ENCODE measurements around the gene UCHL3.

UCHL3 gene

DNA sequence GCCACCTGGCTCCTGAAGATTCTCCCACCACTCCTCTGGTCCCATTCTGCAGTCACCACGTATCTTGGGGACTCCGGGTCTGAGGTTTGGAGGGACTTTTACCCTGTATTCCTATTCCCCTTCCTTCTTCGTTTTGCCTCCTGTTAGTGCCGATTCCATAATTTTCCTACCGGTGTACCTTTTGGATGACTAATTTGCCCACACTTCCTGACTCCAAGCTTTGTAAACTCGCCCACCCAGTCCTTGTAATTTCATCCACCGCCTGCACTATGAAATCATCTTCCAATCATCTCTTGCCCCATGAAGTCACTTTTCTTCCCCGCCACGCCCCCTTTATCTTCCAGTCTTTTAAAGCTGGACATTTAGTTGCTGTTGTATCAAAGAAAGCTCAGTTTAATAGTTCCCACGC is 572 bp downstream of the UCHL3 start:
- no peak for DNase-seq

DNA sequence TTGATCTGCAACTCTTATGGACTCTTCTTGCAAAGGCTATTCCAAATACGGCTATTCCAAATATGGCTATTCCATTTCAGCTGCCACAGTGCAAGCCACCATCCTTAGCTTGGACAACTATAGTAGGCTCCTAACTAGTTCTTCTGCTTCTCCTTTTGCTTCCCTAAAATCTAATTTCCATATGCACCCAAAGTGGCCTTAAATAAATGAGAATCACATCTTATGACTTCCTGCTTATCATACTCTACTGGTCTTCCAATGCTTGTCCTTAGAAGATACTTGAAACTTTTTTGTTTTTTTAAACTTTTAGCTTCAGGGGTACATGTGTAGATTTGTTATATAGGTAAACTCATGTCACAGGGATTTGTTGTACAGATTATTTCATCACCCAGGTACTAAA is 4.9 kb downstream of the UCHL3 start:
- no peak for DNase-seq

DNA sequence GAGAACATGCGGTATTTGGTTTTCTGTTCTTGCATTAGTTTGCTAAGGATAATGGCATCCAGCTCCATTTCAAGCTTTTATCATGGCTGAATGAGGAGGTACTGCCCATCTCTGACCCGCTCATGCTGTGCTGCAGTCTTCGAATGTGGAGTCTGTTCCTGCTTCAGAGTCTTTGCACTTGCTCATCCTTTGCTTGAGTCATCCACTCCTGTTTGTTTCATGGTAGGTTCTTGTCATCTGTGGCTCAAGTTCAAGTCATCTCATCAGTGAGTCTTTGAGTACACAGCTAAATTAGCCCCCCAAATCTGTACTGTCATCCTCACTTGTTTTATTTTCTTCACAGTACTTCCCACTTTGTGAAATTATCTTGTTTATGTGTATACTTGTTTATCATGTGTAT is 5.4 kb downstream of the UCHL3 start:
- DNase-seq, result no peak

DNA sequence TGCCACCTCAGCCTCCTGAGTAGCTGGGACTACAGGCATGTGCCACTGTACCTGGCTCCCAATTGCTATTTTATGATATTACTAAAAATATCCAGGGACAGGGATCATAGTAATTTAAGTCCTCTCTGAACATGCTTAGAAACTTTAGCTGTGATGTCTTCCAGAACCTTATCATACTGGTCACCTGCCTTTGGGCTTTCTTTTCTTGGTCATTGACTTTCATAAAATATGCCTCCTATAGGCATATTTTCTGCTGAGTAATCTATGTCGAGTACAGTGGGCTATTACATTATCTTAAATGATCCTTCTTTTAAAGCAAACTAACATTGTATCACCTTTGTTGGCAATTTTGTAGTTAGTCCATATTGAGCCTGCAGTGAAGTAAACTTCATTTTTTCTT is 6.2 kb downstream of the UCHL3 start:
- no peak for DNase-seq

DNA sequence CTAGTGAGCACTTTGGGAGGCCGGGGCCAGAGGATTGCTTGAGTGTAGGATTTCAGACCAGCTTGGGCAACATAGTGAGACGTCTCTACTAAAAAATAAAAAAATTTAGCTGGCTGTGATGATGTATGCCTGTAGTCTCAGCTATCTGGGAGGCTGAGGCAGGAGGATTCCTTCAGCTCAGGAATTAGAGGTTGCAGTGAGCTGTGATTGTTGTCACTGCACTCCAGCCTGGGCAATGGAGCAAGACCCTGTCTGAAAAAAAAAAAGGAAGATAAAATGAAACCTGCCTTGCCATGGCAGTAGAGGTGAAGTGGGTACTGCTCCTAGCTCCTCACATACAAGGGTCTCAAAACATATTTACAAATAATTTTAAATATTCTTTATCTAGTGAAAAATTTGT is 7.4 kb downstream of the UCHL3 start:
- DNase-seq, result no peak

DNA sequence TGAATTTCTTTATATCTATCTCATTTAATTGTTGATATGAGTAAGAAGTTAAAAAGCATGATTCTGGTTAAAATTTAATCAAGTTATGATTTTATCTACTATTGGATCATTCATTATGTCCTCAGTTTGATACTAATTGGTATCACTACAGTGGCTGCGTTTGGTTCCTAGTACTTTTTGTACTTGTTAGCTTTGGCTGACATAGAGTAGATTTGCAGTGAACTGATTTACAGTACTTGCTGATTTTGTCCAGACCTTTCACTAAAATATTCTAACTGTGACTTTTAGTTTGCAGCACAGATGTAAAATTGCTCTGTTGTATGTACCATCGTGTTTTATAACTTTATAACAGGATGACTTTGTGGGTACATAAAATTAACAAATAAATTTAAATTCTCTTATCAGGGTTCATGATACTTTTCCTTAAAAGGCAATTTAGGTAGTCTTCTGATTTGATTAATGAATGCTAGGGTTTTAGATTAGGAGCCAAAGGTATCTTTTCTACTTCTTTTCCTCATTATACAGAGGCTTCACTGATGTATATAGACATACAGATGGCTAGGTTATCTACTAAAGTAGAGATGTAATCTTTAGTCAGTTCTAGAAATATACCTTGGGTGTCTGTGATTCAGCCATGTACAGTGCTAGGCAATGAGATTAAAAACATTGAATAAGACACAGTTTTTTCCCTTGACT is 8.7 kb downstream of the UCHL3 start:
- DNase-seq, result no peak

DNA sequence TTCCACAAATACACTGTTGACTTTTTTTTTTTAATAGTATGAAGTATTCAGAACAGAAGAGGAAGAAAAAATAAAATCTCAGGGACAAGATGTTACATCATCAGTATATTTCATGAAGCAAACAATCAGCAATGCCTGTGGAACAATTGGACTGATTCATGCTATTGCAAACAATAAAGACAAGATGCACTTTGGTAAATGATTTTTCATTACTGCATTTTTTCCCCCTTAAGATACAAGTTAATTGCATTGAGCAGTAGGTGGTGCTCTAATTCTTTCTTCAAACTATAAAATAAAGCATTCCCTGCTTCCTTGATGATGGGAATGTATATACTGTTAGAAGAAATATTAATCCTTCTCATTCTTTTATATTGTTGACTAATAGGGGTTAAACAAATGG is 17.1 kb downstream of the UCHL3 start:
- DNase-seq, result no peak

DNA sequence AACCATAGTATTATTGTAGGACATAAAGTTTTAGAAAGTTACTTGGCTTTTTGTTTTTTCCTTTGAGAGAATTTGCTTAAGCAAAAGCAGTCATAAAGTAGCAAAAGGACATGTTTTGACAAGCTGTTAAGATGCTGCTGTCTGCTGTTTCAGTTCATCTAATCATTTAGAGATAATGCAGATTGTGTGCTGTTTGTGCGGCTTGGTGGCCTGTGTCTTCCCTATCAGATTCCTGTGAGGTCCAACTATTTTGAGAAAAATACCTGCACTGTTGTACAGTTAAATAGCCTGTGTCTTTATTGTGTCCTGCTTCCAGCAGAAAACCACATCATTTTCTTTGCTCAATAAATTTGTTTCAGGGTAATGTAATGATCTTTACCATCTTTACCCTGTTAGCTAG is 20.0 kb downstream of the UCHL3 start:
- DNase-seq, result no peak

DNA sequence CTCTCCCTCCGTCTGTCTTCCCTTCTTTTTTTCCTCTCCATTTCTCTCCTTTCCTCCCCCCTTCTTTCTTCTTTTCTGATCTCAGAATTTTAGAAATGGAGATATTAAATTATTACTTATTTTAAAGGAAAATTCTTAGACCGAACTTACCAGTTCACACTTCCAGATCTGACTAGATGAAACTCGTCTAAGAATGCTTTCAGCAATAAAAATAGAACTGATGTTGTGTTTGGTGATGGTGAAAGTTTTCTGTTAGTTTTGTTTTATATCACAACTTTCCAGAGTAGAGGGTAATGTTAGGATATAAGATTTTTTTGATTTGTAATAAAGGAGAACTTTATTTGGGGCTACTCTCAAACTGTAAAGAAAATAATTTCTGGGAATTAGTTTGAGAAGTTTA is 29.9 kb downstream of the UCHL3 start:
- DNase-seq, result no peak

DNA sequence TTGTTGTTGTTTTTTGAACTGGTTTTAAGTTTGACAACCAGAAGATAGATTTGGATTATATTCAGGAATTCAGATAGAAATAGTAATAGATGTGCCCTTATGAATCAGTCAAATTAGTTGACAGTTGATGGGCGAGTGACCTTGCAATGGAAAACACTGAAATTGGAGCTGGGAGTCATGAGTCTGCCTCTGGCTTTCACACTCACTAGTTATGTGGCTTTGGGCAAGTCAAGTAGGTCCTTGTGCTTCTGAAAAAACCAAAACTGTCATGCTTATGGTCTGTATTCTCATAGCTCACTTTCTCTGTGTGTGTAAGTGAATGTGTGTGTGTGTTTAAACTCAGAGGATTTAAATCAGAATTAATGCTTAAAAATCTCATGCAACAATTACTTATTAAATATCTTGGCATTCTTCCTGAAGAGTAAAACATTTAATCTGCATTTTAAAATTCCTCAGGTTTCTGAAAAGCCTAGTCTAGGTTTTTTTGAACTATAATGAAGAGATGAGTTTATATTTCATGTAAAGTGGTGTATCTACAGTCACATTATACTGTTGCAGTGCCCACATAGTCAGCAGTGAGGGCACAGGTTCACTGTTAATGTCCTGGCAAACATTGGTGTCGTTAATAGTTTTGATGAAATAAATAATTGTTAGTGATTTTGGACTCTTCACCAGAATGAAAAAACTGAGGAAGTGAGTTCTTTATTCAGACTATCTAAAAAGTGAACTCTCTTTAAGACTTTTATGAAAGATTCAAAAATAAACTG is 32.5 kb downstream of the UCHL3 start:
- no peak for DNase-seq

DNA sequence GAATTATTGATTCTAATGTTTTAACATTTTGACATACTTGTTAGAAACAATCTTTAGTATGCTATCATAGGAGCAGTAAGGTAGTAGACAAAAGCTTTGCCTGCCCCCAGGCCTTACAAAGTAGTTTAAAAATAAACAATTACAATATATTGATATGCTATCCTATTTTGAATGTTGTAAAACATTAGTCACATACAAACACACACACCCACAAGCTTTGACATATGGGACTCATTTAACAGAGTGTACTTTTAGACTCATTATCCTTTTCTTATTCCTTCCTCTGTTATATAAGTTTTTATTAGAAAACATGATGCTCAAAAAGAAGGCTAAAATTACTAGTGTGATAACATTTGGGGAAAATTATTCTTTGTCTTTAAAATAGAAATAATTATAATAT is 33.5 kb downstream of the UCHL3 start:
- no peak for DNase-seq

DNA sequence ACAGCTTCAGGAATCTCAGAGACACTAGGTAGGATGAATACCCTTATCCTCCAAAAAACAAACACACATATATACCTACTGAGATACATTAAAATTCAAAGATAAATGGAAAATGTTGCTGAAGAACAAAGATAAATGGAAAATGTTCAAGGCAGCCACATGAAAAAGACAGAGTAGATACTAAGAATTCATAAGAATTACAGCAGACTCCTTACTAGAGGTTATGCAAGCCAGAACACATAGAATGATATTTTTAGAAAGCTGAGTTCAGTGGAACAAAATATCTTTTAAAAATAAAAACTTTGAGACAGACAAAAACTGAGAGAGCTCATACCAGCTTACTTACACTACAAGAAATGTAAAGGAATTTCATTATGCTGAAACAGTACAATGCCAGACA is 35.6 kb downstream of the UCHL3 start:
- DNase-seq, result no peak

DNA sequence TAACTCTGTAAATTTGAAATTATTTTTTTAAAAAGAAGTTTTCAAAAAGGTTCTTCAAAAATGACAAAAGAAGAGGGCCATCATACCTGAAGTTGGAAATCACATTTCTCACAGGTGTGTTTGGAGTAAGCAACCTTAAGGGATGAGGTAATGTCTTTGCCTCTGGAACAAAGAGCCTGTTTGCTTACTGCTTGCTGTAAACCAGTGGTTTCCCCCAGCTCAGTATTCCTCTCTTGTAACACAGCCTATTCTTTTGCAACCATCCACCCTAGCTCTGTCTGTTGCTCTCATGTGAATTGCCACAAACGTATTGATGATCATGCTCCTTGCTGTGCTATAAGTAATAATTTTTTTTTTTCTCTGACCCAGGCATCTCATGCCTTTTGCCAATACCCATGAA is 38.1 kb downstream of the UCHL3 start:
- no peak for DNase-seq

DNA sequence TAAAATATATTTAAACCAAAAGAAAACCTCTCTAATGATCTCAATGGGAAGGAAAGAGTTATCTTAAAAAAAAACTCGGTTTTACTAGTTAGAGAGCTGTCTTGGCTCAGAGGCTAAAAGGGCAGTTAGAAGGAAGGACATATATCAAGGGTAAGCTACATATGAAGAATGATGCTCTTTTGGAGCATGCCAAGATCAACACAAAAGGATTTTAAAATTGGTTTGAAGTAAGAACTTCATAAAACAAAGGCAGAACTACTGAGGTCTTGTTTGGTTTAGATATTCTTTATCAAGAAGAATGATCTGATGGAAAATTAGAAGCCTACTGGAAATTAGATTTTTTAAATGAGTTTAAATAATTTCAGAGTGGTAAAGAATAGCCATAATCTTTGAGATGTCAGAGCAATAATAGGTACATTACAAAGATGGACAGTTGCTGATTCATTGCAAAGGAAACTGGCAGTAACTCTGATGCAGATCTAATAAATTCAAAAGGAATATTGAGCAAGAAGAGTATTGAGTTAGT is 47.1 kb downstream of the UCHL3 start:
- no peak for DNase-seq

DNA sequence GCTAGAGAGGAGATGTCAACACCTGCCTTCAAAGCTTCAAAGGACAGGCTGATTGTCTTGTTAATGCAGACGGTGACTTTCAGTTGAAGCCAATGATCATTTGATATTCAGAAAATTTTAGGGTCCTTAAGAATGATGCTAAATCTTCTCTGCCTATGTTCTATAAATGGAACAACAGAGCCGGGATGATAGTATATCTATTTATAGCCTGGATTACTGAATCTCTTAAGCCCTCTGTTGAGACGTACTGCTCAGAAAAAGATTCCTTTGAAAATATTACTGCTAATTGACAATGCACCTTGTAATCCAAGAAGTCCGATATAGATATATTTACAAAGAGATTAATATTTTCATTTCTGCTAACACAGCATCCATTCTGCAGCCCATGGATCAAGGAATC is 50.8 kb downstream of the UCHL3 start:
- DNase-seq, result no peak

DNA sequence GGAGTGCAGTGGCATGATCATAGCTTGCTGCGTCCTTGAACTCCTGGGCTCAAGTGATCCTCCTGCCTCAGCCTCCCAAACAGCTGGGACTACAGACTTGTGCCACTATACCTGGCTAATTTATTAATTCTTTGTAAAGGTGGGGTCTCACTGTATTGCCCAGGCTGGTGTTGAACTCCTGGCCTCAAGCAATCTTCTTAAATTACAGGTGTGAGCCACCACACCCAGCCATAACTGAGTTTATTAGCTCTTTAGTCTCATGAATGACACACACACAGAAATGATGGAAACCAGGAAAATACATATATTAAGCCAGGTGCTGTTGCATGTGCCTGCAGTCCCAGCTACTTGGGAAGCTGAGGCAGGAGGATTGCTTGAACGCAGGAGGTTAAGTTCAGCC is 53.4 kb downstream of the UCHL3 start:
- no peak for DNase-seq

DNA sequence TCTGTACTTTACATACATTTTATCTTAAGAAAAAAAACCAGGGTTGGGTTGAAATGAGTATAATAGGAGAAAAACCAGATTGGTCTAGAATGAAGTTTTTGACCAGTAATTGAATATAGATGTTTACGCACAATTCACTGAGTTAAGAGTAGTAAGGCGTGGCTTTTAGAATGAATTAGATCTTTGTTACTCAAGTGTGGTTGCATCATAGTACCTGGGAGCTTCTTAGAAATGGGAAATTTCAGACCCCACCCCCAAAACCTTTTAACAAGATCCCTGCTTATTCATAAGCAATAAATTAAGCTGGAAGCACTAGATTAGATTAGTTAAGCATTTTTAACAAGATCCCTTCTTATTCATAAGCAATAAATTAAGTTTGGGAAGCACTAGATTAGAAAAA is 57.9 kb downstream of the UCHL3 start:
- no peak for DNase-seq

DNA sequence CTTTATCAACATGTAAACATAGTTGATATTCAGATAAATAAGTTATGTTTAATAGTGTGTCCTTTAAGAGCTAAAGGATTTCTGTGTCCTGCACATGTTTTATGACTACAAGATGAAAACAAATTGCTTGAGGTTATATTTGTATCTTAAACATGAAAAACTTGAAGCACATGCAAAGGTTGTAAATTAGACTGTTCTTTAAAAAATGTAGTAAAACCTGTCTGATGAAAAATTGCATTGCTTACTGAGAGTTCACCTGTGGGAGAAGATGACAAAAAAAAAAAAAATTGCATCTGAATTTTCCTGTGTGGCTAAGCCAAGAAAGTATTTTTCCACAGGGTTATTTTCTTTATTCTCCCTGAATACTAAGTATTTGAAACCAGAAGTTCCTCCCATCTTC is 60.9 kb downstream of the UCHL3 start:
- DNase-seq, result no peak

DNA sequence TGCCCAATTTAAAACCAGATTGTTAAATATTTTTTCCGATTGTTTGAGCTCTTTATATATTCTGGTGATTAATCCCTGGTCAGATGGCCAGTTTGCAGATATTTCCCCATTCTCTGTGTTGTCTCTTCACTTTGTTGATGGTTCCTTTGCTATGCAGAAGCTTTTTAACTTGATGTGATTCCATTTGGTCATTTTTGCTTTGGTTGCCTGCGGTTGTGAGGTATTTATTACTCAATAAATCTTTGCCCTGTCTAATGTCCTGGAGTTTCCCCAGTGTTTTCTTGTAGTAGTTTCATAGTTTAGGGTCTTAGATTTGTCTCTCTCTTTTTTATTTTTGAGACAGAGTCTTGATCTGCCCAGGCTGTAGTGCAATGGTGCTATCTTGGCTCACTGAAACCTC is 62.8 kb downstream of the UCHL3 start:
- no peak for DNase-seq

DNA sequence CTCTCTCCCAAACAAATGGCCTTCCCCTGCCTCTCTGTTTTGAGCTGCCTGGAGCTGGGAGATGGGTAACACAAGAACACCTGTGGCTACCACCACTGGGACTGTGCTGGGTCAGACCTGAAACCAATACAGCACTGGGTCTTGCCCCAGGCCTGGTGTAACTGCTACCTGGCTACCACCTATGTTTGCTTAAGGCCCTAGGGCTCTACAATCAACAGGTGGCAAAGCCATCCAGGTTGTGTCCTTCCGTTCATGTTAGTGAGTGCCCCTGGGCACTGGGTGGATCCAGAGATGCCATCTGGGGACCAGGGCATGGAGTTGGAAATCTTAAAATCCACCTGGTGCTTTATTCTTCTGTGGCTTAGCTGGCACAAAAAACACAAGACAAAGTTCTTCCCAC is 67.6 kb downstream of the UCHL3 start:
- DNase-seq, result no peak

DNA sequence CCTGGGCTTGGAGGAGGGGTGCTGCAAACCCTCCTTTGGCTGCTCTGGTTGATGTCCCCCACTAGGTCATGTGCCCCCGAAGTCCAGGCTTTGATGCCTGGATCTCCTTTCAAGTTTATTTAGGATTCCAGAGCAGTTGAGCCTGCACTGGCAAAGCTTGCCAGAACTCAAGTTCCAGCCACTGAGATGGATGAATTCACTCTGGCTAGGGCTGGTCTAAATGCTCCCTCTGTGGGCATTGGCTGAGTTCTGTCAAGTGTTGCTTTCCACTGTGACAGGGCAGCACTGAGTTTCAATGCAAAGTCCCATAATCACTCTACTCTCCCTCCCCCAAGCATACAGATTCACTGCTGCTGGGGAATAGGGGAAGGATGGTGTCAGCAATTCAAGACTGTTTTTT is 68.7 kb downstream of the UCHL3 start:
- DNase-seq, result no peak

DNA sequence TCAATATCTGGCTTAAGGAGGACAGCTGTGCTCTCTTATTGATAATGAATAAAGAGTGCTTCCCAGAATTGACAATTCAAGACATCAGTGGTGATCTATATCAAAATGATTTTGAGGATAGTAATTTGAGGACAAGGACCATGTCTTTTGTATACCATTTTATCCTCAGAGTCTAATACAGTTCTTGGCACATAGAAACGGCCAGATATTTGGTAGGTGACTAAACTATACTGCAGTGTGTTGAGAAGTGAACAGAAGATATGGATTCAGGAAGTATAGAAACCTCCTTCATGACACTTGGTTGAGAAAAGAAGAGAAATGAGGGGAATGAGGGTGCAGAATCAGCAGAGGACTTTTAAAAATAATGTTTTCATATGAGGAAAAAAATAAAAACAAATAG is 70.4 kb downstream of the UCHL3 start:
- no peak for DNase-seq

DNA sequence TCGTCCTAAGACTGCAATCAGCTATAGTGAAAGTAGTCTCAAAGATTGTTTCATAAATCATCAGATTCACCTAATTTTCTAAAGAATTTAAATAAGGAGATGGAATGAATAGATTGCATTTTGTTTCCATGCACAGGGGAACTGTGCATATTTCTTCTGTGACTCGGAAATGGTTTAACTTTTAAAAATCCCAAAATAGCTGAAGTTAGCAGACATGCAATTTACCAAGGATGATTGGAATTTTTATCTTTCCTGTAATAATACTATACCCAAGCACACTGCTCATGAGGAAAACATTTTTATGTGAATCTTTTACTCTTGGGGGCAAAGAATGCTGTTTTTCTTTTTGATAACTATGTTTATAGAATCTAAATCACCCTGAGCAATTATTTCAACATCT is 71.6 kb downstream of the UCHL3 start:
- DNase-seq, result no peak

DNA sequence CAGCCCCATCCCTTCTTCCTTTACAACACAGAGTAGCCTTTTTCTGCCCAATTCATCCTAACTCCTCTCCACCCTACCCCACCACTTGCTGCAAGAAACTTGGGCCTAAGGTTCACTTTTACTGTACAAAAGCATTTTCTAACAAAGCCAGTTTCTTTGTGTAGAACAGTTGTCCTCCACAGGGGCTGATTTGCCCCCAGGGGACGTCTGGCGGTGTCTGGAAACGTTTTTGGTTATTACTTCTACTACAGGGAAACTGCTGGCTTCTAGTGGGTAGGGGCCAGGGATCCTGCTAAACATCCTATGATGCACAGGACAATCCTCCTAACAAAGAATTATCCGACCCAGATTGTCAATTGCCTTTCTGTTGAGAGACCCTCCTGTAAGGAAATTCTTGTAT is 79.2 kb downstream of the UCHL3 start:
- DNase-seq, result no peak

DNA sequence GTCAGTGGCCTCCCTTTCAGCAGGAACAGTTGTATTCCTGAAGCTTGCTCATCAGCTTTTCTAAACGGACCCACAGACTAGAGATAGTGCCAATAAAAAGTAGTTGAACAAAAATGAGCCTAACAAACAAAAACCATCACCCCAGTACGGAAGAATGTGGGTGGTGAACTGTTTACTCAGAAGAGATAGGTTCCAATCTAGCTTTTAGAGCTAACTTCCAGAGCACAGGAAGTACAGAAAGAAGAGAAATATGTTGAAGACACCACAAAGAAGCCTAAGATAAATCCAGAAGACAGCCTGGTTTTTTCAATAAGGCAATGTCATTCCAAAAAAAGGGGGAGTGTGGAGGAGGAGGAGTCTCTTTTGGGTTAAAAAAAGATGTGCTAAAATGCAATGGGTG is 83.7 kb downstream of the UCHL3 start:
- no peak for DNase-seq
